ENCODE results near the gene SREBF2. TPM values are rescaled to one million over a fixed set of nuclear protein-coding genes. Genes with fewer than 3 reads are reported as not detected.

Gene SREBF2
- total RNA-seq, 2 experiments from 2014 or later: 167 to 312 TPM

DNA sequence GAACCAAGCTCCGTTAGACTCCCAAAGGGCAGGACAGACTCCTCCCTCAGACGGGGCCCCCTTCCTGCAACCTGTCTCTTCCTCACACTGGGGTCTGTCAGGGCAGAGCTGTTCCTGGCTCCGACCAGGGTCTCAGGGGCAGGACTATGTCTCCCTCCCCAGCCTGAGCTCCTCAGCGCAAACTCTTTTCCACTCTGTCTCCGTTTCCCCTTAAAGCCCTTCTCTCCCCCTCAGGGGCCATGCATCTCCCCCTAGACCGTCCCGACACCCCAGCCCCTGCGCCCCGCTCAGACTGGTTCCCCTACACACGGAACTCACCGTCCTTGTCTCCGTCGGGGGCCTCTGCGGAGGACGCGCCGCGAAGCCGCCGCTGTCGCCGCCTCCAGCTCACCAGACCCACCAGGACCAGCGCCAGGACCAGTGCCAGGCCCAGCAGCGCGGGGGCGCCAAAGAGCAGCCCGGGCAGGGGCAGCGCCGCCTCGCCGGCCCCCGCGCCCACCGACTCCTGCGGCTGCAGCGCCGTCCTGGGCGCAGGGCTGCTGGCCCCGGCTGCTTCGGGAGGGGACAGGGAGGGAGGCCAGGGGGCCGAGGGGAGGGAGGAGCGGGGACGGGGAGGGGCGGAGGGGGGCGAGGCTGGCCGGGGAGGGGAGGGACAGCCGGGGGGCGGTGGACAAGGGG, 93.0 kb downstream of the SREBF2 start:
- Histone ChIP-seq H3K27ac (ENCODE audit: low read depth, low read length, poor library complexity, severe bottlenecking) (peak overlapping the region; percentile 76), H2AFZ (ENCODE audit: low read length) (no peak overlapping the region), H3K4me1 (ENCODE audit: insufficient read depth, low read length, poor library complexity, severe bottlenecking) (peaks cover 95% of the 10 kb centered on the region), H3K4me3 (ENCODE audit: low read depth, low read length, poor library complexity, severe bottlenecking) (peak overlapping the region; percentile 68), H3K9me3 (ENCODE audit: low read length) (no peaks in the 10 kb centered on the region), H3K79me2 (ENCODE audit: insufficient read depth, low read depth, low read length) (peaks cover 4% of the 10 kb centered on the region; the same call in 1 of the 2 replicates), H3K36me3 (ENCODE audit: insufficient read depth, low read length) (peaks cover 17% of the 10 kb centered on the region; the same call in 1 of the 2 replicates), H4K20me1 (ENCODE audit: insufficient read depth, low read length) (no peaks in the 10 kb centered on the region), H3K4me2 (ENCODE audit: low read length) (peak overlapping the region; percentile 78), H3K9me2 (ENCODE audit: insufficient read depth, low read length) (no peaks in the 10 kb centered on the region)
- ChIA-PET CTCF (ENCODE audit: unreplicated experiment) (interaction anchor here (0.6 to 1.9 kb wide), 7 partner anchors 10 to 260 kb away, joined by 3 to 5 read pairs (median 3); partner anchors contain the start of gene CENPM), POLR2A (interaction anchor here (0.9 to 2.1 kb wide), 7 partner anchors 11 to 519 kb away, joined by 3 to 9 read pairs (median 4); partner anchors contain the start of genes CCDC134 and CENPM)
- TF ChIP-seq EZH2phosphoT487 (IDR thresholded peaks at IDR 0.05; ENCODE audit: borderline replicate concordance, low read depth, low read length): no peak
- peak; percentile 82 for TF ChIP-seq CTCF (conservative IDR thresholded peaks at IDR 0.05; ENCODE audit: low read length)
- BruUV-seq (replicated peaks): no TSS peak
- intact Hi-C loops (cut with micrococcal nuclease; ENCODE audit: unreplicated experiment): loop anchor here (1.0 to 5.0 kb wide), 2 partner anchors 10 to 104 kb away; no protein-coding TSS in a partner anchor
- peak; percentile 78 for DNase-seq (ENCODE audit: low spot score)

- H3K27ac ChIP-seq (ENCODE audit: low read depth, low read length, poor library complexity, severe bottlenecking): peak overlapping the region; percentile 76
- POLR2A ChIA-PET: interaction anchor here (0.7 to 3.0 kb wide), 4 partner anchors 8 to 19 kb away, joined by 3 to 9 read pairs (median 4); partner anchors contain the start of gene CENPM
- peaks cover 95% of the 10 kb centered on the region for H3K4me1 ChIP-seq (ENCODE audit: insufficient read depth, low read length, poor library complexity, severe bottlenecking)
Measured at GRCh38 chr22:41927813-41928212, 94.9 kb downstream of the SREBF2 start.

More at GRCh38 chr22:41927813-41928212, 94.9 kb downstream of the SREBF2 start:
- intact Hi-C loops (cut with micrococcal nuclease; ENCODE audit: unreplicated experiment): loop anchor here (5.0 kb wide), 1 partner anchor 106 kb away; no protein-coding TSS in a partner anchor
- Histone ChIP-seq H3K9me2 (ENCODE audit: insufficient read depth, low read length) (no peaks in the 10 kb centered on the region), H3K9me3 (ENCODE audit: low read length) (no peaks in the 10 kb centered on the region), H3K4me3 (ENCODE audit: low read depth, low read length, poor library complexity, severe bottlenecking) (no peak overlapping the region), H4K20me1 (ENCODE audit: insufficient read depth, low read length) (no peaks in the 10 kb centered on the region), H2AFZ (ENCODE audit: low read length) (no peak overlapping the region), H3K36me3 (ENCODE audit: insufficient read depth, low read length) (peaks cover 26% of the 10 kb centered on the region; the same call in 1 of the 2 replicates), H3K4me2 (ENCODE audit: low read length) (peak overlapping the region; percentile 68; the same call in 1 of the 2 replicates), H3K79me2 (ENCODE audit: insufficient read depth, low read depth, low read length) (peaks cover 4% of the 10 kb centered on the region; the same call in 1 of the 2 replicates)
- no peak for TF ChIP-seq EZH2phosphoT487 (IDR thresholded peaks at IDR 0.05; ENCODE audit: borderline replicate concordance, low read depth, low read length)
- no peak for TF ChIP-seq CTCF (conservative IDR thresholded peaks at IDR 0.05; ENCODE audit: low read length)
- peak; percentile 39 for DNase-seq (ENCODE audit: low spot score)
- BruUV-seq (replicated peaks): no TSS peak
- CTCF ChIA-PET (ENCODE audit: unreplicated experiment): interaction anchor here (0.6 kb wide), 1 partner anchor 13 kb away, joined by 3 read pairs; no protein-coding TSS in a partner anchor
